OCI-LY1 (cell line): Measurements from ENCODE around the gene CACNG7.

Experiments used
- H2AFZ ChIP-seq: fragments of 200-600 bp; sonication (generic), shearing (Covaris generic); 2 replicates; pipeline ENCODE4 v1.6.0; 2014; ENCODE audit warnings: antibody characterized with exemption, mild to moderate bottlenecking, low read length
- H3F3A ChIP-seq: fragments of 200-600 bp; sonication (generic), shearing (Covaris generic); 2 replicates; pipeline ENCODE4 v1.6.0; 2014; ENCODE audit warnings: mild to moderate bottlenecking, antibody characterized with exemption, low read length, moderate library complexity; ENCODE audit not compliant: insufficient read depth
- H3K27ac ChIP-seq: fragments of 200-600 bp; sonication (generic); 2 replicates; pipeline ENCODE4 v1.5.1; 2014; ENCODE audit warnings: low read length, mixed run types, mild to moderate bottlenecking, low read depth; ENCODE audit not compliant: poor library complexity, severe bottlenecking
- H3K27me3 ChIP-seq: fragments of 200-600 bp; sonication (generic); 2 replicates; pipeline ENCODE4 v1.6.0; 2014; ENCODE audit warnings: antibody characterized with exemption, mild to moderate bottlenecking, low read length, moderate library complexity; ENCODE audit not compliant: insufficient read depth
- H3K36me3 ChIP-seq: fragments of 200-600 bp; sonication (generic); 2 replicates; pipeline ENCODE4 v1.6.1; 2014; ENCODE audit warnings: mild to moderate bottlenecking, antibody characterized with exemption, low read length, moderate library complexity, mixed read lengths; ENCODE audit not compliant: insufficient read depth
- H3K4me1 ChIP-seq: fragments of 200-600 bp; sonication (generic); 2 replicates; pipeline ENCODE4 v1.5.1; 2014; ENCODE audit warnings: mild to moderate bottlenecking, low read length, moderate library complexity; ENCODE audit not compliant: insufficient read depth, severe bottlenecking
- H3K4me2 ChIP-seq: fragments of 200-600 bp; sonication (generic), shearing (Covaris generic); 2 replicates; pipeline ENCODE4 v1.6.1; 2014; ENCODE audit warnings: low read length
- H3K4me3 ChIP-seq: fragments of 200-600 bp; sonication (generic); 2 replicates; pipeline ENCODE4 v1.5.1; 2014; ENCODE audit warnings: low read length, low read depth, mild to moderate bottlenecking, mixed read lengths; ENCODE audit not compliant: poor library complexity, severe bottlenecking
- H3K79me2 ChIP-seq: fragments of 200-600 bp; shearing (Covaris generic); 2 replicates; pipeline ENCODE4 v1.6.1; 2016; ENCODE audit warnings: mixed run types, low read length, mixed read lengths; ENCODE audit not compliant: insufficient read depth
- H3K9ac ChIP-seq: fragments of 200-600 bp; sonication (generic), shearing (Covaris generic); 2 replicates; pipeline ENCODE4 v1.6.1; 2014; ENCODE audit warnings: mild to moderate bottlenecking, low read length, mixed read lengths
- H3K9me2 ChIP-seq: fragments of 200-600 bp; sonication (generic), shearing (Covaris generic); 2 replicates; pipeline ENCODE4 v1.6.1; 2014; ENCODE audit warnings: low read depth, mild to moderate bottlenecking, low read length, mixed read lengths
- H3K9me3 ChIP-seq: fragments of 200-600 bp; shearing (Covaris generic); 2 replicates; pipeline ENCODE4 v1.6.1; 2014; ENCODE audit warnings: low read length, mixed read lengths
- H4K20me1 ChIP-seq: fragments of 200-600 bp; sonication (generic), shearing (Covaris generic); 2 replicates; pipeline ENCODE4 v1.6.0; 2016; ENCODE audit warnings: mild to moderate bottlenecking, low read length; ENCODE audit not compliant: insufficient read depth
- CTCF ChIP-seq: fragments of 200-600 bp; sonication (generic), shearing (Covaris generic); IDR thresholded peaks from 2 replicates; pipeline ENCODE4 v1.5.1; 2017; ENCODE audit warnings: mild to moderate bottlenecking, antibody characterized with exemption, low read length, moderate library complexity, mixed read lengths
- EZH2 ChIP-seq: fragments of 200-600 bp; sonication (generic), shearing (Covaris generic); IDR thresholded peaks from 2 replicates; pipeline ENCODE4 v1.8.0; 2017; ENCODE audit warnings: borderline replicate concordance, mixed run types, mild to moderate bottlenecking, antibody characterized with exemption, low read length, moderate library complexity, mixed read lengths

The CACNG7 gene

DNA sequence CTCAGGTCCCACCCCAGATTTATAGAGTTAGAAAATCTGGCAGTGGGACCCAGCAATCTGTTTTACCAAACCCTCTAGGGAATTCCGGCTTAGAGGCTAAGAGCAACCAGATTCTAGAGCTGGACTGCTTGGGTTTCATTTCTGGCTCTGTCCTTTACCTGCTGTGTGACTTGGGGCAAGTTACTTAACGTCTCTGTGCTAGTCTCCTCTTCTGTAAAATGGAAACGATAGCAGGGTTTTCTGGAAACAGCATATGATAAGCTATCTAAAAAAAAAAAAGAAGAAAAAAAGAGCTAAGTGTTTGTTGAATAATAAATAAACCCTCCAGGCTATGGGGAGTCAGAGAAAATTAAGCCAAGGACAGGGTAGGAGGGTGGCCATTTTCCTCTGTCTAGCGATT, 11.6 kb upstream of the CACNG7 start:
- no peaks in the 10 kb centered on the region for H3K27me3 ChIP-seq
- no peak overlapping the region for H3K4me3 ChIP-seq
- H3K9me3 ChIP-seq: no peaks in the 10 kb centered on the region
- H3K4me2 ChIP-seq: no peak overlapping the region
- H4K20me1 ChIP-seq: no peaks in the 10 kb centered on the region
- no peaks in the 10 kb centered on the region for H3K9me2 ChIP-seq
- H2AFZ ChIP-seq: no peak overlapping the region
- H3F3A ChIP-seq: no peaks in the 10 kb centered on the region
- no peaks in the 10 kb centered on the region for H3K79me2 ChIP-seq
- H3K9ac ChIP-seq: no peak overlapping the region
- no peak for TF ChIP-seq EZH2
- TF ChIP-seq CTCF: no peak
- H3K36me3 ChIP-seq: no peaks in the 10 kb centered on the region
- H3K27ac ChIP-seq: no peak overlapping the region
- H3K4me1 ChIP-seq: no peaks in the 10 kb centered on the region

- Histone ChIP-seq H4K20me1 (no peaks in the 10 kb centered on the region), H3K9me2 (no peaks in the 10 kb centered on the region), H2AFZ (no peak overlapping the region), H3K4me3 (no peak overlapping the region), H3K4me1 (no peaks in the 10 kb centered on the region), H3K9me3 (no peaks in the 10 kb centered on the region), H3K79me2 (no peaks in the 10 kb centered on the region), H3K36me3 (no peaks in the 10 kb centered on the region), H3K27me3 (no peaks in the 10 kb centered on the region), H3K27ac (no peak overlapping the region), H3K4me2 (no peak overlapping the region), H3K9ac (no peak overlapping the region), H3F3A (no peaks in the 10 kb centered on the region)
- TF ChIP-seq CTCF: no peak
- TF ChIP-seq EZH2: no peak
These were observed 10.9 kb upstream of the CACNG7 start for GRCh38 chr19:53898166-53898565.

DNA sequence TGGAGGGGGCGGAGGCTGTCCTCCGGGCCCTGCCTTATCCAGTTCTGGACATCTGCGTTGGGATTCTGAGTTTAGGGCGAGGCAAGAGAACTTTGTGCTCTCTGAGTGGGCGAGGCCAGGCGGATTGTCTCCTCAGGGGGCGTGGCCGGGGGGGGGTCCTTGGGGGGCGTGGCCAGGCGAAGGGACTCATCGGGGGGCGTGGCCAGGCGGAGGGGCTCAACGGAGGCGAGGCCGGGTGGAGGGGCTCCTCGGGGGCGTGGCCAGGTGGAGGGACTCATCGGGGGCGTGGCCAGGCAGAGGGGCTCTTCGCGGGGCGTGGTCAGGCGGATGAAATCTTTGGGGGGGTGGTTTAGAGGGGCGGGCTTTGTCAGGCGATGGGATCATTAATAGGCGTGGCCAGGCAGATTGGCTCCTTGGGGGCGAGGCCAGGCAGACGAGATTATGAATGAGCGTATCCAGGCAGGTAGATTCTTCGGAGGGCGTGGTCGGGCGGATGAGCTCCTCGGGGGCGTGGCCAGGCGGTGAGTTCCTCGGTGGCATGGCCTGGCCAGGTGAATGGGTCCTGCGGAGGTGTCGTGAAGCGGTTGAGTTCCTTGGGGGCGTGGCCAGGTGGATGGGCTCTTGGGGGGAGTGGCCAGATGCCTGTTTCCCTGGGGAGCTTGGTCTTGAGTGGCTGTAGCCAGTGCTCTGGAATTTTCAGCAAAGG, 10.3 kb upstream of the CACNG7 start:
- no peak overlapping the region for H3K4me3 ChIP-seq
- no peaks in the 10 kb centered on the region for H3K36me3 ChIP-seq

More for the DNA sequence above, 10.3 kb upstream of the CACNG7 start:
- Histone ChIP-seq H3F3A (no peaks in the 10 kb centered on the region), H3K27ac (no peak overlapping the region), H3K79me2 (no peaks in the 10 kb centered on the region), H2AFZ (no peak overlapping the region), H3K27me3 (no peaks in the 10 kb centered on the region), H3K4me1 (no peaks in the 10 kb centered on the region), H3K9me3 (no peaks in the 10 kb centered on the region), H3K9me2 (no peaks in the 10 kb centered on the region), H3K9ac (no peak overlapping the region), H3K4me2 (no peak overlapping the region), H4K20me1 (no peaks in the 10 kb centered on the region)
- TF ChIP-seq CTCF (no peak), EZH2 (no peak)
